Fibroblast of lung (primary cell): Measurements from ENCODE around the gene GFER.

Experiments used
- CTCF ChIP-seq, 2 donors: IDR thresholded peaks in 1 of 2; conservative IDR thresholded peaks in 1 of 2; 1 replicate in 1 of 2; 2 replicates in 1 of 2; pipeline ENCODE4 v1.5.1; 2011 to 2012; ENCODE audit warnings: low read length in 2 of 2, control low read depth in 1 of 2, inconsistent platforms in 1 of 2, low read depth in 1 of 2, mild to moderate bottlenecking in 1 of 2
- EZH2 ChIP-seq: IDR thresholded peaks from 2 replicates; pipeline ENCODE4 v1.5.1; 2012; ENCODE audit warnings: low read length, control low read depth, mild to moderate bottlenecking; ENCODE audit errors: missing control alignments

GRCh38 chr16:1997494-1998359 lies 13.7 kb downstream of the GFER start:
- no peak for TF ChIP-seq CTCF (conservative IDR thresholded peaks at IDR 0.05 in 1 of 2, IDR thresholded peaks at IDR 0.05 in 1 of 2; ENCODE audit: low read depth in 1 of 2, low read length in 2 of 2)
- TF ChIP-seq EZH2, result no peak
